ENCODE measurements around the gene PRPF8.
"Not testable (repeated sequence)": the region's sequence is repeated elsewhere in the genome, so short reads cannot be mapped to it uniquely, and the experiment has no call there.

The PRPF8 gene

DNA sequence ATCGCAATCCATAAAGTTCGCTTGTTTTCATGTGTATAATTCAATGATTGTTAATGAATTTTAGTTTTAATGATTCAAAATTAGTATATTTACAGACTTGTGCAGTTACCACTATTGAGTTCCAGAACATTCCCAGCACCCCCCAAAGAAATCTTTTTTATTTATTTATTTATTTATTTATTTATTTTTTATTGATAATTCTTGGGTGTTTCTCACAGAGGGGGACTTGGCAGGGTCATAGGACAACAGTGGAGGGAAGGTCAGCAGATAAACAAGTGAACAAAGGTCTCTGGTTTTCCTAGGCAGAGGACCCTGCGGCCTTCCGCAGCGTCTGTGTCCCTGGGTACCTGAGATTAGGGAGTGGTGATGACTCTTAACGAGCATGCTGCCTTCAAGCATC, 3.7 kb upstream of the PRPF8 start:
- not testable (repeated sequence) for DNase-seq

GRCh38 chr17:1686086-1686485, 1.4 kb upstream of the PRPF8 start:
- no peak for DNase-seq

GRCh38 chr17:1683459-1683858, 1.2 kb downstream of the PRPF8 start:
- DNase-seq = no peak

DNA sequence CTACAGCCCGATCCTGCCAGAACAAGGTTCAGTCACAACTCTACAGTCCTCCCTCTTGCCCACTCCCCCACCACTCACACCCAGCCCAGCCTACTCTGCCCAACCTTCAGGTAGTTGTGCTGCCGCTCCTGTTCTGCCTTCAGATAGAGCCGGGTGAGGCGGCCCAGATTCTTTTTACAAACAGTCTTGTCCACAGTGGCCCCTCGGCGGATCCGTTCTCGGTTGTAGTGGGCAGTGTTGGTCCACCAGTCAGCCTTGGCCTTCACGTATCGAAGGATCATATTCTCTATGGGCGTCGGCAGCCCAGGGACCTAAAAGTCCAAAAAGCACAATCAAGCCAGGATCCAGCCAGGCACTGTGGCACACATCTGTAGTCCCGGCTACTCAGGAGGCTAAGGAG, 8.3 kb downstream of the PRPF8 start:
- DNase-seq = no peak

DNA sequence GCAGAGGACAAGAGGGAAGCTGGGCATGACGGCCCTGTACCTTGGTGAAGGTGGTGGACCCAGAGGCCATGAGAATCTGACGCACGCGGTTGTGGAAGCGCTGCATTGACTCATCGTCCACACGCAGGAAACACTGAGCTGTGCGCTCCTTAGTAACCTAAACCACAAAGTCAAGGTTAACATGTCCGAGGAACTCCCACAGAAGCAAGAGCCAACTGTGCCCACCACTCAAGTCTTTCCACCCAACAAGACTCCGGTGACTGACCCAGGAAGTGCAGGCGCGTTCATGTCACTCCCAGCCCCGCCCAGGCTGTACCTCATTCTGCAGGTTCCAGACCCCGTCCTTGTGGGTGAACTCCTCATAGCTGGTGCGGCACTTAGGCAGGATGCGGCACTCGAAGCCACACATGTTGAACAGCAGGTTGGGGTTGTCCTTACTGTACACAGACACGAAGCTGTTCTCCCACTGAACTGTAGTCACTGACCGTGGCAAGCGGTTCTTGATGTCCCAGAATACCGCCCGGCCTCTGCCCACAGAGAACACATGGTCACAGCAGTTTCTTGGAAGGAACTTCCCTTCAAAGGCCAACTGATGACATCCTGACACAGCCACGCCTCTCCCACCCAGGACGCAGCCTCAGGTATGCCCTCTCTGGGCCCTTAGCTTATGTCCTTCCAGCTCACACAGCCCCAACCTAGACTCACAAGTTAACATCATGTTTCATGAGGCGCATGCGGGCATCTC, 11.5 kb downstream of the PRPF8 start:
- peak; percentile 28 for DNase-seq

- DNase-seq = not testable (repeated sequence)
These were observed 20.7 kb downstream of the PRPF8 start for GRCh38 chr17:1663934-1664333.

GRCh38 chr17:1661045-1661444, 23.6 kb downstream of the PRPF8 start:
- DNase-seq = no peak

DNA sequence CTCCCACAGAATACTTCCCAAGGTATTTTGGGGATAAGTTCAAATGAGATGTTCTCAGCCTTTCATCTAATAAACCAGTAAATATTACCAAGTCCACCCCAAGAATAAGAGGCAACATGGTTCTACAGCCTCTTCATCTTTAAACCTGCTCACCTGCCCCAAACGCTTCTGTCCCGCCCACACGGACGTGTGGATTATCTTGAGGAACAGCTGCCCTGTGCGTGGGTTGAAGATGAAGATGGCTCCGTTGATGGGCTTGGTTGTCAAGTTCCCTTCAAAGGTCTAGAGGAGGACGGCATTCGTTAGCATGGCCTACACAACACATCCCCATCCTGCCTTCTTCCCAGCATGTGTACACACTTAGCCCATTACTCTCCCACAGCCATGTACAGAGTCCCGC, 26.6 kb downstream of the PRPF8 start:
- DNase-seq = no peak

DNA sequence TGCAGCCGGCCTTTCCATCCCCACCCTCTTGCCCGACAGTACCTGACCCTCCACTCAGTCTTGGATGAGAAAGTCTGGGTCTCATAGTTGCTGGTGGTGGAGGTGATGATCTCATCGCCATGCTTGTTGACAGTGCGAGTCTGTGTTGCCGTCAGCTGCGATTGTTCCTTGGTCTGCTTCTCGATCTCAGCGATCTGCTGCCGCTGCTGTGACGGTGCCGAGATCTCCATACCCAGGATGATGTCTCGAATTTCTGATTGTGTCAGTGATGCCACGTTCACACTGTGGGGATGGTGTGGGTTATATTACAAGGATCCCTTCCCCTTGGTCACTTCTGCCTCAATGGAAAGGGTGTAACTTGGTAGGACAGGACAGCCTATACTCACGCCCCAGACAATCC, 30.9 kb downstream of the PRPF8 start:
- DNase-seq = no peak

GRCh38 chr17:1652794-1653193, 31.9 kb downstream of the PRPF8 start:
- DNase-seq = not testable (repeated sequence)

DNA sequence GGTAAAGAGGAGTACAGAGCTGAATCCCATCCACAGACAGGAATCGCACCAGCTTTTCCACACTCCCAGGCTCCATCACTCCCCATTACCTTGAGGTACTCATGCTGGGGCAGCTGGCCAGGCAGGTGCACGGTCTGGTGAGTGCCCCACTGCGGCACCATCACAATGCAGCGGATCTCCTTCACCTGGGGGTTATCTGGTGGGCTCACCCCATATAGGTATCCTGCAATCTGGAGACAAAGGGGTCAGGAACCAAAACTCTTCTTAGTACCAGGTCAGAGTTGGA, 33.2 kb downstream of the PRPF8 start:
- no peak for DNase-seq

GRCh38 chr17:1650731-1651558, 33.7 kb downstream of the PRPF8 start:
- no peak for DNase-seq

DNA sequence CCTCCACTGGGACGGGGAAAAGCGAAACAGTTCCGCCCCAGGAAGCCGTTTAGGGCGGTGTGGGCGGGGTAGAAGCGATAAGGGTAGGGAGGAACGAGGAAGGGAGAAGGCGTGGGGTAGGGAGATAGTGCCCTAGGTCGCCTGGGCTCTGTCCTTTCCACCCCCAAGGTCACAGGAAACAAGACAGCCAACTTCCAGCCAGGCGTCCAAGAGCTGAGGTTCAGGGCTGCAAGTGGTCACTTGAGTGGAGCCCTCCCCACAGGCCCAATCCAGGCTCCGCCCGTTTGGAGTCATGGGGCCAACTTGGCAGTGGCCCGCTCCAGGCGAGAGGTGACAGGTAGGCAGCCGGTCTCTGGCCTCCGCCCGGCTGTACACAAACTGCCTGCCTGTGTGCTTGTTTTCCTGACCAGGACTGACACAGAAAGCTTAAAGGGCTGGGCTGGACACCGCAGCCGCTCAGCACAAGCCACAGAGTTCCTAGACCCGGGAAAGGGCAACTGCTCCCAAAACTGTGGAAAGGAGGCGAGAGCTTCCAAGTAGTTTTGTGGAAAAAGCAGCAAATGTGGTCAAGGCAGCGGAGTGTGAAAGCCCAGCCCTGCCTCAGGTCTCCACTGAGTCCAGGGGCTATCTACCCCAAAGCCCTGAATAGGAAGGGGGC, 34.7 kb downstream of the PRPF8 start, which contains the start of gene RILP:
Gene RILP, minus strand, starts transcription at position 23 of the 658 bp plus-strand sequence. CDS start 62 bp downstream, outside the sequence.
- no peak for DNase-seq

DNA sequence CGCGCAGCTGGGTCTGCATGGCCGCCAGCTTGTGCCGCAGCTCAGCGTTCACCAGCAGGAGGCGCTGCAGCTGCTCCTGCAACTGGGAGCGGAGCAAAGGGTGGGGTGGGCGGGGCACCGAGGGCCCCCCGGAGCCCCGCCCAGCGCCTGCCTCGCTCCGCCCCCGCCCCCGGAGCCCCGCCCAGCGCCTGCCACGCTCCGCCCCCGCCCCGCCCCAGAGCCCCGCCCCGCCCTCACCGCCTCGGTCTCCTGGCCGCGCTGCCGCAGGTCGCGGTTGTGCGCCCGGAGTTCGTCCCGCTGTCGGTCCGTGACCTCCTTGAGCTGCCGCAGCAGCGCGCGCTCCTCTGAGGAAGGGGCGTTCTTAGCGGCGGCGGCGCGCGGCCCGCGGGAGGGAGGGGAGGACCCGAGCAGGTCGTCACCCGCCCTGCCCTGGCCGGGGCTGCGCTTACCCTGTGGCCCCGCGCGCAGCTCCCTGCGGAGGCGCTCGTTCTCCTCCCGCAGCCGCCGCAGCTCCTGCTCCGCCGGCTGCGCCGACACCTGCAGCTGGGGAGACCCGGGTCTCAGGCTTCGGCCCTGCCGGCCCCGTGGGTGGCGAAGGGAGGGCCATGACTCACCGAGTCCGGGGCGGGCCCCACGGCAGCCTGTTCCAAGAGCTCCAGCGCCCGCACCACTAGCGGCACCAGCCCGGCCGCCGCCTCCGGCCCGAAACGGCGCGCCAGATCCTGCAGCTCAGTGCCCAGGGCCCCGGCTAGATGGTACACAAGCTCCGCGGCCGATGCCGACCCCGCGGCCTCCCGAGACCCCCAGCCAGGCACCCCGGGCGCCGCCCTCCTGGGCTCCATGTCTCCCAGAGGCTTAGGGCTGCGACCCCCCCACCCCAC, 35.5 kb downstream of the PRPF8 start:
- DNase-seq = peak; percentile 96

- DNase-seq = no peak
These were observed 36.3 kb downstream of the PRPF8 start for GRCh38 chr17:1648173-1648962.

- no peak for DNase-seq
These were observed 36.9 kb downstream of the PRPF8 start for GRCh38 chr17:1647802-1648171.

DNA sequence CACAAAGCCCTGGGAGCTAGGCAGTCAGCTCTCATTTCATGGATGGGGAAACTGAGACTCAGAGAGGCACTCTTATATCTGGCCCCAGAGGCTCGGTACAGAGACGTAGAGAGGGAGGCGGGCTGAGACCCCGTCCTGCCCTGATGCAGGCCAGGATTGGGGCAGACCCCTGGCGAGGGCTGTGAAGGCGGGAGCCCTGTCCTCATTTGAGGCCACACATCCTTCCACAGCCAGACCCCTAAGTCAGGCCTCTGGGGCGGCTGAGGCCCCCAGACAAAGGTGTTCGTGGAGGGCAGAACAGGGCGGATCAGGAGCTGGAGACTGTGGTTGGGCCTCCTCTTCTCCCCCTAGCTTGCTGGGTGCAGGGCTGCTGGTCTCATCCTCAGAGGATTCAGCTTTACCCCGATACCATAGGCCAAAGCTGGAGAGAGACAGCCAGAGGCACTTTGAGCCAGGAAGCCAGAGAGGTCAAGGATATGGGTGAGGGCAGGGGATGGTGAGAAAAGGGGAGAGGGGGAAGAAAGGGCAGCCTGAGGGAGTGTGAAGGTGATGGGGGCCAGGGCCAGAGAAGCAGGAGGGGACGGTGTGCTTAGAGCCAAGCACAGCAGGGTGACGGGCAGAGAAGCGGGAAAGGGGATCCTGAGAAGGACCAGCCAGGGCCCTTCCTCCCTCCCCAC, 38.3 kb downstream of the PRPF8 start:
- no peak for DNase-seq

DNA sequence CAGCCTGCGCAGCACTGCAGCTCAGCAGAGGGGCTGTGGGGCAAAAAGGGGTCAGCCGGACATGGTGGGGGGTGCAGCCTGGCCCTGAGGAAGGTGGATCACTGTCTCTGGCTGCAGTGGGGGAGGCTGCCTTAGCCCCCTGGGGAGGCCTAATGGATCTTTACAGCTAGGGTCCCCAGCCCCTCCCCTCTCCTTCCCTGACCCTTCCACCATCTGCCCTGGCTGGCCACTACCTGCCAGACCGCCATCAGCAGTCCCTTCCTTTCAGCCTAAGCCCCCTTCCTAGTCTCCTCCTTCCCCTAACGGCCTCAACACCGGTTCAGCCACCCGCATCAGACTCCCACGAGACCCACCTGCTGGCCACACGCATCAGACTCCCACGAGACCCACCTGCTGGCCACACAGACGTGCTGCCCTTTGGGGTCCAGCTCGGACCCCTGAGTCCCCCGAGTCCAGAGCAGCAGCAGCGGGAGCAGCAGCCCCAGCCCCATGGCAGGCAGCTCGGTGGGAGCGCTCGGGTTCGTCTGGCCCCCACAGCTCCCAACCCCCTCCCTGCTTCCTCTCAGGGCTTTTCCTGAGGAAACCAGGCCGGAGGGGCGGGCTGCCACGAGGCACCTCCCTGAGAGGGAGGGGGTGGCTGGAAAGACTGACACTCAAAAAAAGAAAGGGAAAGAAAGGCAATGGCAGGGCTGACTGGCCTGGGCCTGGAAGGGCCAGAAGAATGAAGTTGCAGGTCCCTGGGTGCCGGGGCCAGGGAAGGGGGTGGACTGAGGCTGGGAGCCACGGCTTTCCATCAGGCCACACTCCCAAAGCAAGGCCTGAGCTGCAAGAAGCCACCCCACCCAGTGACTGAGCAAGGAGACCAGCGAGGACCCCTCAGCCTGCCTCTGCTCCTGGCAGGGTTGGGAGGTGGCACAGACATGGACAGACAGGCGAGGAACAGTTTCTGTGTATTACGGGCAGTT, 39.2 kb downstream of the PRPF8 start, which contains the start of gene SCARF1:
Gene SCARF1, minus strand, starts transcription at position 526 of the 965 bp plus-strand sequence. Its CDS starts 35 bp downstream, at position 491.
- no peak for DNase-seq

DNA sequence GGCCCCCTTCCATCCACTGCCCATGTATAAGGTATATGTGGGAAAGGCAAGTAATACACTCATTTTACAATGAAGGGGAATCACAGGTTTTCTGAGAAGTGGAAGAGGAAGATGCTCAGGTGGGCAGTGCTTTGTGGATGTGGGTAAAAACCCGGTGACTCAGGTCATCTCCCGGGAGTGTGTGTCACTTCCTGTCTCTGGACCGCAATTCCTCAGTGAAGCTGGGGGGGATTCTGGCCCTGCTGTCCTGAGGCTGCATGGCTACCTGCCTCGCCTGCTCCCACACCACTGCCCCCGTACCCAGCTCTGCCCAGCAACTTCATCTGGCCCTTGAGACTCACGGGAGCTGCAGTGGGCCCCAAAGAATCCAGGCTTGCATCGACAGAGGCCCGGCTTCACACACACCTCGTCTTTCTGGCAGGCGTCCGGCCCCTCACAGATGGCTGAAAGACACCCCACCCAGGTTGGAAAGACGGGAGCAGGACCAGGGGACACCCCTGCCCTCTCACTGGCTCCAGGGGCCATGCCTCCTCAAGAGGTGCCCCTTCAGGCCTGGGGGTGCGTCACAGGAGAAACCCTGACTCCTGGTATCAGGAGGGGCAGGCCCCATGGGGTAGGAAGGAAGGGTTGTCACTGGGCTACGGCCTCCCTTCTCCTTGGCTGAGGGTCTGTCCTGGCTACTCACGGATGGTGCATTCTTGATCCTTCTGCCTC, 40.0 kb downstream of the PRPF8 start:
- no peak for DNase-seq
